H1 (cell line): ENCODE results near the gene ENO4. TPM values are rescaled to one million over a fixed set of nuclear protein-coding genes. Genes with fewer than 3 reads are reported as not detected.
A peak's percentile ranks its signal among the peaks of the same experiment; 100 is the strongest.

ENCODE experiments used
- CTCF ChIA-PET: fragments of 300-600 bp; sonication (Branson Sonifier 250); formaldehyde crosslinking; loops from one replicate; lab custom pipeline; 2021; ENCODE audit not compliant: partially characterized antibody; lab: Charles Lee
- POLR2A ChIA-PET: fragments of 300-600 bp; sonication (Branson Sonifier 250); formaldehyde crosslinking; loops from one replicate; lab custom pipeline; 2021; ENCODE audit warnings: inconsistent platforms; ENCODE audit not compliant: partially characterized antibody; lab: Charles Lee
- DNase-seq, 2 experiments: peaks; one replicate each; pipeline versions ENCODE4 v3.0.0 to v3.0.0-alpha.2; 2010 to 2022; ENCODE audit warnings: low spot score in 2 of 2, low read depth in 1 of 2, mixed read lengths in 1 of 2
- FAIRE-seq: peaks from 2 replicates; lab custom pipeline; 2011; peaks lifted over from hg19 to GRCh38; lab: Jason Lieb, UNC
- H2AFZ ChIP-seq: 2 replicates; pipeline ENCODE4 v1.8.1; 2012; ENCODE audit warnings: low read length, inconsistent platforms
- H2AK5ac ChIP-seq: 2 replicates; pipeline ENCODE4 v1.6.1; 2013; ENCODE audit warnings: low read depth, low read length
- H2BK120ac ChIP-seq: replicated peaks from 2 replicates; pipeline ENCODE3; 2013; ENCODE audit warnings: low read depth, low read length, inconsistent platforms
- H2BK12ac ChIP-seq: 2 replicates; pipeline ENCODE4 v1.6.1; 2013; ENCODE audit warnings: low read depth, low read length
- H2BK15ac ChIP-seq: 2 replicates; pipeline ENCODE4 v1.6.1; 2013; ENCODE audit warnings: low read length
- H2BK20ac ChIP-seq: 2 replicates; pipeline ENCODE4 v1.6.1; 2013; ENCODE audit warnings: low read length
- H2BK5ac ChIP-seq: 2 replicates; pipeline ENCODE4 v1.6.1; 2013; ENCODE audit warnings: low read depth, low read length
- H3K14ac ChIP-seq: 2 replicates; pipeline ENCODE4 v1.6.1; 2013; ENCODE audit warnings: inconsistent platforms; ENCODE audit not compliant: insufficient read length
- H3K18ac ChIP-seq: 2 replicates; pipeline ENCODE4 v1.6.1; 2013; ENCODE audit warnings: low read length; ENCODE audit errors: extremely low read depth
- H3K23ac ChIP-seq: 2 replicates; pipeline ENCODE4 v1.6.1; 2013; ENCODE audit warnings: inconsistent platforms; ENCODE audit not compliant: insufficient read length
- H3K23me2 ChIP-seq: 2 replicates; pipeline ENCODE4 v1.6.1; 2013; ENCODE audit warnings: low read depth, low read length
- H3K27ac ChIP-seq: 2 replicates; pipeline ENCODE4 v1.6.1; 2011; ENCODE audit warnings: low read depth, low read length, inconsistent platforms
- H3K27me3 ChIP-seq, 4 experiments: replicated peaks in 1 of 4; 1 replicate in 1 of 4; 2 replicates in 3 of 4; pipeline versions ENCODE4 v1.6.1 to v1.8.1; 2011 to 2013; ENCODE audit warnings: low read length in 3 of 4, mild to moderate bottlenecking in 3 of 4, inconsistent platforms in 2 of 4, mixed read lengths in 2 of 4, moderate library complexity in 1 of 4; ENCODE audit not compliant: control insufficient read depth in 3 of 4, insufficient read depth in 3 of 4; ENCODE audit errors: extremely low read depth in 1 of 4
- H3K36me3 ChIP-seq, 4 experiments: 2 replicates each; pipeline versions ENCODE4 v1.6.1 to v1.8.1; 2011 to 2013; ENCODE audit warnings: mild to moderate bottlenecking in 4 of 4, low read length in 3 of 4, moderate library complexity in 2 of 4, control low read depth in 1 of 4, inconsistent platforms in 1 of 4; ENCODE audit not compliant: insufficient read depth in 4 of 4, control insufficient read depth in 2 of 4
- H3K4ac ChIP-seq: replicated peaks from 2 replicates; pipeline ENCODE3; 2013; ENCODE audit warnings: low read length, low read depth, mixed read lengths, inconsistent platforms; ENCODE audit not compliant: insufficient read length
- H3K4me1 ChIP-seq, 4 experiments: replicated peaks in 1 of 4; 1 replicate in 1 of 4; 2 replicates in 3 of 4; pipeline versions ENCODE4 v1.6.1 to v1.8.1; 2011 to 2013; ENCODE audit warnings: low read length in 3 of 4, inconsistent platforms in 2 of 4, mixed read lengths in 1 of 4; ENCODE audit not compliant: insufficient read depth in 4 of 4, control insufficient read depth in 3 of 4
- H3K4me2 ChIP-seq, 2 experiments: 2 replicates each; pipeline versions ENCODE4 v1.6.1 to v1.8.1; 2011 to 2013; ENCODE audit warnings: low read depth in 2 of 2, low read length in 2 of 2, control low read depth in 1 of 2, inconsistent platforms in 1 of 2, mild to moderate bottlenecking in 1 of 2; ENCODE audit not compliant: insufficient read depth in 1 of 2
- H3K4me3 ChIP-seq, 4 experiments: fragments of 200-600, 300-600 bp in 1 of 4; sonication (generic), shearing (Covaris generic), sonication (Bioruptor Twin) in 1 of 4; 2 replicates each; pipeline versions ENCODE4 v1.5.1 to v1.8.1; 2011 to 2016; ENCODE audit warnings: low read length in 4 of 4, low read depth in 3 of 4, control low read depth in 2 of 4, inconsistent platforms in 2 of 4, mild to moderate bottlenecking in 2 of 4, mixed read lengths in 1 of 4, moderate library complexity in 1 of 4; ENCODE audit not compliant: insufficient read depth in 2 of 4; ENCODE audit errors: extremely low read depth in 1 of 4
- H3K56ac ChIP-seq: replicated peaks from 2 replicates; pipeline ENCODE3; 2013; ENCODE audit warnings: low read depth, mild to moderate bottlenecking, mixed read lengths, low read length, inconsistent platforms; ENCODE audit not compliant: insufficient read length
- H3K79me1 ChIP-seq: 2 replicates; pipeline ENCODE4 v1.6.1; 2013; ENCODE audit warnings: low read depth, low read length, control low read depth
- H3K79me2 ChIP-seq, 2 experiments: 2 replicates each; pipeline versions ENCODE4 v1.6.1 to v1.8.1; 2012 to 2013; ENCODE audit warnings: low read length in 2 of 2, mild to moderate bottlenecking in 2 of 2, inconsistent platforms in 1 of 2; ENCODE audit not compliant: insufficient read depth in 2 of 2, control insufficient read depth in 1 of 2
- H3K9ac ChIP-seq, 4 experiments: replicated peaks in 1 of 4; 1 replicate in 1 of 4; 2 replicates in 3 of 4; pipeline versions ENCODE4 v1.6.1 to v1.8.1; 2011 to 2013; ENCODE audit warnings: low read depth in 3 of 4, low read length in 3 of 4, control low read depth in 2 of 4, mild to moderate bottlenecking in 2 of 4, moderate library complexity in 2 of 4, inconsistent platforms in 1 of 4; ENCODE audit errors: extremely low read depth in 1 of 4
- H3K9me3 ChIP-seq, 2 experiments: 2 replicates each; pipeline versions ENCODE4 v1.6.1 to v1.8.1; 2012 to 2013; ENCODE audit warnings: mild to moderate bottlenecking in 2 of 2, moderate library complexity in 2 of 2, control low read depth in 1 of 2, inconsistent platforms in 1 of 2, low read depth in 1 of 2, low read length in 1 of 2, mixed read lengths in 1 of 2; ENCODE audit not compliant: insufficient read depth in 2 of 2
- H4K20me1 ChIP-seq, 2 experiments: replicated peaks in 1 of 2; 2 replicates each; pipeline versions ENCODE3 to v1.8.1; 2011 to 2013; ENCODE audit warnings: inconsistent platforms in 2 of 2, low read length in 2 of 2, mild to moderate bottlenecking in 1 of 2; ENCODE audit not compliant: insufficient read depth in 2 of 2, control insufficient read depth in 1 of 2
- H4K5ac ChIP-seq: 2 replicates; pipeline ENCODE4 v1.6.1; 2013; ENCODE audit warnings: low read length, low read depth, mixed read lengths, inconsistent platforms; ENCODE audit not compliant: insufficient read length
- H4K8ac ChIP-seq: 2 replicates; pipeline ENCODE4 v1.8.0; 2013; ENCODE audit warnings: mild to moderate bottlenecking, moderate library complexity, low read length, inconsistent platforms; ENCODE audit not compliant: insufficient read depth; ENCODE audit errors: extremely low read depth
- H4K91ac ChIP-seq: replicated peaks from 2 replicates; pipeline ENCODE3; 2013; ENCODE audit warnings: low read length, mixed read lengths, inconsistent platforms; ENCODE audit not compliant: insufficient read length
- BRCA1 ChIP-seq: IDR thresholded peaks from 2 replicates; pipeline ENCODE4 v1.6.1; 2012; ENCODE audit warnings: low read depth, low read length, improper control_type of control experiment
- CREB1 ChIP-seq: IDR thresholded peaks from 2 replicates; pipeline ENCODE4 v1.6.1; 2012; ENCODE audit warnings: inconsistent platforms
- EGR1 ChIP-seq: IDR thresholded peaks from 2 replicates; pipeline ENCODE4 v1.6.1; 2011; ENCODE audit warnings: low read depth, low read length, borderline replicate concordance
- JUND ChIP-seq: IDR thresholded peaks from 2 replicates; pipeline ENCODE4 v1.6.1; 2011; ENCODE audit warnings: mild to moderate bottlenecking, improper control_type of control experiment, low read length
- NRF1 ChIP-seq: IDR thresholded peaks from 2 replicates; pipeline ENCODE4 v1.6.1; 2011; ENCODE audit warnings: mild to moderate bottlenecking, low read depth, low read length, improper control_type of control experiment
- POLR2A ChIP-seq, 2 experiments: IDR thresholded peaks; 1 replicate in 1 of 2; 2 replicates in 1 of 2; pipeline ENCODE4 v1.6.1; 2011; ENCODE audit warnings: low read depth in 2 of 2, low read length in 2 of 2, mild to moderate bottlenecking in 2 of 2; ENCODE audit errors: control extremely low read depth in 1 of 2
- RFX5 ChIP-seq: IDR thresholded peaks from 2 replicates; pipeline ENCODE4 v1.6.1; 2011; ENCODE audit warnings: low read depth, low read length, improper control_type of control experiment, borderline replicate concordance
- RXRA ChIP-seq: IDR thresholded peaks from 2 replicates; pipeline ENCODE4 v1.6.1; 2011; ENCODE audit warnings: low read depth, mild to moderate bottlenecking, low read length, moderate library complexity; ENCODE audit not compliant: insufficient read depth
- SP1 ChIP-seq: IDR thresholded peaks from 2 replicates; pipeline ENCODE4 v1.6.1; 2011; ENCODE audit warnings: low read depth, low read length
- SUZ12 ChIP-seq: fragments of 200-600 bp; sonication (generic); IDR thresholded peaks from 2 replicates; pipeline ENCODE4 v1.6.1; 2012; ENCODE audit warnings: mild to moderate bottlenecking, inconsistent platforms, low read length, moderate library complexity, mixed read lengths
- TCF12 ChIP-seq: IDR thresholded peaks from 2 replicates; pipeline ENCODE4 v1.6.1; 2011; ENCODE audit warnings: low read depth, mild to moderate bottlenecking, low read length
- TEAD4 ChIP-seq: IDR thresholded peaks from 2 replicates; pipeline ENCODE4 v1.6.1; 2012; ENCODE audit warnings: low read depth, low read length, inconsistent platforms, mixed read lengths
- WGBS, 2 experiments: shearing (Covaris generic) in 1 of 2; methylation state at CpG; one replicate each; pipeline versions ENCODE4 v1.1.6 to v1.1.7; 2013 to 2015; ENCODE audit warnings: low lambda C conversion rate in 2 of 2, mixed read lengths in 2 of 2, inconsistent platforms in 1 of 2, low coverage in 1 of 2, missing lambda C conversion rate in 1 of 2; ENCODE audit not compliant: insufficient replicate concordance in 2 of 2, insufficient coverage in 1 of 2, insufficient read length in 1 of 2; ENCODE audit errors: extremely low coverage in 1 of 2, missing lambda C conversion rate in 1 of 2; 5-methylcytosine and 5-hydroxymethylcytosine counted together
- polyA plus RNA-seq, 7 experiments: library from polyadenylated mRNA; depleted of rRNA in 3 of 7; stranded (reverse) in 5 of 7; unstranded in 2 of 7; fragments of >200 nt in 5 of 7; fragments of 200-250 nt in 2 of 7; gene quantifications; 1 replicate in 5 of 7; 2 replicates in 1 of 7; 4 replicates in 1 of 7; pipeline versions ENCODE4 v1.2.1 to v1.2.3, GENCODE V29; 2011 to 2013; ENCODE audit warnings: missing spikeins in 2 of 7, mixed read lengths in 2 of 7
- total RNA-seq: library from RNA; stranded (reverse); fragmentation: NEBNext Ultra II Directional; extraction: Animal tissue kit (Norgen Biotek cat#: 25700); gene quantifications from 2 replicates; pipeline ENCODE4 v1.2.1, GENCODE V29; 2021

The ENO4 gene
- total and polyA plus RNA-seq, 2 of the 8 experiments (the other 6 are each of a cell fraction or from before 2014, with no cell fraction given), result 0.77 TPM; not detected in 1

- Histone ChIP-seq H3K56ac (no peak overlapping the region), H3K79me1 (no peaks in the 10 kb centered on the region), H3K23ac (no peak overlapping the region), H3K4me2 (peak overlapping the region; percentile 77 to 84), H4K20me1 (no peaks in the 10 kb centered on the region), H3K27ac (no peak overlapping the region; the same call in 1 of the 2 replicates), H3K18ac (0 out of 2 replicates have a peak overlapping the region, but pooled peaks have one; percentile 10), H3K9ac (peak overlapping the region in 3 of 4 experiments; percentile 60 to 88 (median 68); a peak in 6 of 7 replicates), H3K23me2 (peaks cover 14% of the 10 kb centered on the region), H3K9me3 (no peaks in the 10 kb centered on the region), H2AFZ (no peak overlapping the region), H3K4me3 (peak overlapping the region; percentile 54 to 91 (median 82)), H3K27me3 (peaks cover 0 to 11% (median 2%) of the 10 kb centered on the region in 4 experiments; a peak in 2 of 7 replicates), H3K14ac (no peak overlapping the region), H3K4ac (peak overlapping the region; percentile 34), H2BK12ac (peak overlapping the region; percentile 69; the same call in 1 of the 2 replicates), H3K79me2 (no peaks in the 10 kb centered on the region), H2BK5ac (0 out of 2 replicates have a peak overlapping the region, but pooled peaks have one; percentile 79), H3K4me1 (peaks cover 7 to 23% (median 14%) of the 10 kb centered on the region in 4 experiments; a peak in 5 of 7 replicates), H2BK20ac (no peak overlapping the region), H4K91ac (peak overlapping the region; percentile 31), H2BK15ac (0 out of 2 replicates have a peak overlapping the region, but pooled peaks have one; percentile 8), H2BK120ac (no peak overlapping the region), H2AK5ac (peak overlapping the region; percentile 58; the same call in 1 of the 2 replicates), H4K5ac (no peak overlapping the region), H3K36me3 (no peaks in the 10 kb centered on the region), H4K8ac (peak overlapping the region; percentile 94; the same call in 1 of the 2 replicates)
- no peak for TF ChIP-seq RFX5
- TF ChIP-seq TEAD4, result no peak
- TF ChIP-seq CREB1, result no peak
- no peak for TF ChIP-seq JUND
- TF ChIP-seq SP1, result no peak
- no peak for TF ChIP-seq BRCA1
- TF ChIP-seq SUZ12, result no peak
- TF ChIP-seq NRF1, result no peak
- TF ChIP-seq TCF12, result no peak
- no peak for TF ChIP-seq POLR2A (IDR thresholded peaks at IDR 0.05; ENCODE audit: control extremely low read depth in 1 of 2, low read depth in 2 of 2, low read length in 2 of 2)
- TF ChIP-seq RXRA, result no peak
- TF ChIP-seq EGR1, result no peak
- FAIRE-seq (no peak), DNase-seq (no peak)
- CTCF ChIA-PET, result interaction anchor here (0.7 to 1.5 kb wide), 7 partner anchors 9 to 969 kb away, joined by 3 to 6 read pairs (median 4); no protein-coding TSS in a partner anchor
- POLR2A ChIA-PET, result interaction anchor here (0.8 to 1.9 kb wide), 7 partner anchors 11 to 173 kb away, joined by 3 to 21 read pairs (median 4); no protein-coding TSS in a partner anchor
- 70% methylated on average over 17 of the region's 17 CpGs; no CpG with 5 or more reads in 1 of the 2 experiments for WGBS, 2 experiments
Observed at GRCh38 chr10:116848032-116848943, 1.0 kb upstream of the ENO4 start.
